ENCODE results near the gene ETNPPL. TPM values are rescaled to one million over a fixed set of nuclear protein-coding genes. Genes with fewer than 3 reads are reported as not detected.

Gene ETNPPL
- not detected for total RNA-seq

DNA sequence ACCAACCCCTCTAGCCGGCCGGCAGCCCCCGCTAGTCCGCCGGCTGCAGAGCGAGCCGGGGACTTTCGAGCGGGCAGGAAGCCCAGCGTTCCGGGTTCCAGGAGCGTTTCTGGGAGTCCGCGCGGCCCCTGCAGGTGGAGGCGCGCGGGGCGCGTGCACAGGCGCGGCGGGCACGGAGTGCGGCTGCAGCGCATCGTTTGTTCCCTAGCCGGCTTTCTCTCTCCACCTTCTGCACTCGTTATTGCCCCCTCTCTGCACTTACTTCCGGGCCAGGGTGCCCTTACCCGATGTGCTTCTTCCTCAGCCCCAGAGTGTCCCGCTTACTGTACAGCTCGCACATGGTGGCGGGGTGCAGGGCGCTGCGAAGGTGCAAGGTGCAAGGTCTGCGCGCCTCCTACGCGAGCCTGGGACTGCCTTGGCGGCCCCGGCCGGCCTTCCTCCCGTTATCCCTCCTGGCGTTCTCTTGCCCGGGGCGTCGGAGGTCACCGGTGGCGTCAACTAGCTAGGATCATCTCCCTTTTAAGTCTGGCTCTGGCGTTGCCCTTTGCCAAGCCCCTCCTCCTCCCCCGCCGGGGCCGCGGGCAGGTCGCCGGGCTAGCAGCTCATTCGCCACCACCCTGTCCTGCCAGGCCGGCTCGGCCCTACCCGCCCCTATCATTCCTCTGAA, at the start of gene ETNPPL:
Gene ETNPPL (minus strand): TSS at position 495 of the 667 bp plus-strand sequence. CDS start 155 bp downstream, at position 340.
- Mint-ChIP-seq H3K4me3 (peak within 1 kb of the TSS; percentile 80), H3K27me3 (ENCODE audit: low read depth) (peaks cover 24% of the 10 kb centered on the region), H3K36me3 (ENCODE audit: low read depth) (no peaks in the 10 kb centered on the region)

GRCh38 chr4:108811486-108811885, 48.6 kb upstream of the ETNPPL start:
- intact Hi-C loops (cut with micrococcal nuclease): no loop called here
- no peak for DNase-seq
- no peak overlapping the region for H3K4me3 Mint-ChIP-seq
- no peaks in the 10 kb centered on the region for H3K4me1 Mint-ChIP-seq (ENCODE audit: low read depth)
- H3K27ac Mint-ChIP-seq: no peak overlapping the region
- H3K9me3 Mint-ChIP-seq: no peaks in the 10 kb centered on the region
- CTCF ChIA-PET: no interaction called here
- no peaks in the 10 kb centered on the region for H3K36me3 Mint-ChIP-seq (ENCODE audit: low read depth)
- peaks cover 8% of the 10 kb centered on the region for H3K27me3 Mint-ChIP-seq (ENCODE audit: low read depth)

More for the DNA sequence above, at the start of gene ETNPPL:
- DNase-seq: peak; percentile 45
- intact Hi-C loops (cut with micrococcal nuclease): no loop called here
- Mint-ChIP-seq H3K9me3 (no peaks in the 10 kb centered on the region), H3K27ac (peak within 1 kb of the TSS; percentile 64), H3K4me1 (ENCODE audit: low read depth) (peaks cover 8% of the 10 kb centered on the region)
- CTCF ChIA-PET: interaction anchor here (0.7 kb wide), 1 partner anchor 11 kb away, joined by 3 read pairs; no protein-coding TSS in a partner anchor

DNA sequence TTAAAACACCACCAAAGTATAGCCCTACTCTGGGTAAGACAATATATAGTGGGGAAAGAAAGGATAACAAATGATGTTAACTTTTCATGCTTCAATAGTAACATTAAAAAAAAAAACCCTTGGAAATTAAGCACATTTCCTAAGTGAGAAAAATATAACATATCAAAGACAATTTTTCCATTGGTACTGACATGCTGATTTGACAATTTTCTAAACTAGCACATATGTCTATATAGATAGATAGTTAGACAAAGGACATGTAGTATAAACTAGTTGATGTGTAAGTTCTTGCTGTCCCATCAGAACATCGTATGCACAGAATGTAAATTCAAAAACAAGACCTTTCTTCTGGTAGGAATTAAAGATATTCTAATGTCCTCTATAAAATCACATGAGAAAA, 47.2 kb upstream of the ETNPPL start:
- DNase-seq: no peak
- Mint-ChIP-seq H3K27me3 (ENCODE audit: low read depth) (peaks cover 8% of the 10 kb centered on the region), H3K27ac (no peak overlapping the region), H3K36me3 (ENCODE audit: low read depth) (no peaks in the 10 kb centered on the region), H3K9me3 (no peaks in the 10 kb centered on the region), H3K4me3 (no peak overlapping the region), H3K4me1 (ENCODE audit: low read depth) (no peaks in the 10 kb centered on the region)
- CTCF ChIA-PET: no interaction called here
- intact Hi-C loops (cut with micrococcal nuclease): no loop called here

GRCh38 chr4:108804648-108805273, 41.9 kb upstream of the ETNPPL start:
- CTCF ChIA-PET: no interaction called here
- Mint-ChIP-seq H3K9me3 (no peaks in the 10 kb centered on the region), H3K27ac (no peak overlapping the region), H3K4me3 (no peak overlapping the region), H3K36me3 (ENCODE audit: low read depth) (no peaks in the 10 kb centered on the region), H3K4me1 (ENCODE audit: low read depth) (no peaks in the 10 kb centered on the region), H3K27me3 (ENCODE audit: low read depth) (peaks cover 6% of the 10 kb centered on the region)
- intact Hi-C loops (cut with micrococcal nuclease): no loop called here
- DNase-seq: no peak

DNA sequence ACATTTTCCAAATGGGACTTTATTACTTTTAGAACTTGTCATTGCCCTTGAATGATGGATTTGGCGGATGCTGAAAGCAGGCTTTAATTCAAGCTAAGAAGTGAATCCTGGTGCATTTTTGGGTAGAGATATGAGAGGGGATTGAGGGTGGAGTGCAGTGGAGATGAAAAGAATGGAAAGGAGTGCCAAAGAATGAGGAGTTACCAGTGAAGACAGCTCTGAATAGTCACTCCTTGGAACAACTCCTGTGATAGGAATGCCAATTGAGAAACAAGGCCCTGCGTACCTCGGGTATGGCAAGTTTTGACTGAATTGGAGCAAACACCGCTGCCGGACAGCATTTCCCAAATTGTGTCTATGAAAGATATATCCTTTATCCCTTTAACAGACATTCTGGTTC, 36.5 kb upstream of the ETNPPL start:
- Mint-ChIP-seq H3K9me3 (no peaks in the 10 kb centered on the region), H3K4me3 (no peak overlapping the region), H3K4me1 (ENCODE audit: low read depth) (no peaks in the 10 kb centered on the region), H3K36me3 (ENCODE audit: low read depth) (no peaks in the 10 kb centered on the region), H3K27ac (no peak overlapping the region), H3K27me3 (ENCODE audit: low read depth) (no peaks in the 10 kb centered on the region)
- no peak for DNase-seq
- intact Hi-C loops (cut with micrococcal nuclease): no loop called here
- CTCF ChIA-PET: no interaction called here

- intact Hi-C loops (cut with micrococcal nuclease): no loop called here
- H3K4me1 Mint-ChIP-seq (ENCODE audit: low read depth): no peaks in the 10 kb centered on the region
- no peak for DNase-seq
- no peak overlapping the region for H3K27ac Mint-ChIP-seq
- H3K27me3 Mint-ChIP-seq (ENCODE audit: low read depth): no peaks in the 10 kb centered on the region
- no peaks in the 10 kb centered on the region for H3K9me3 Mint-ChIP-seq
- H3K4me3 Mint-ChIP-seq: no peak overlapping the region
- H3K36me3 Mint-ChIP-seq (ENCODE audit: low read depth): no peaks in the 10 kb centered on the region
- CTCF ChIA-PET: no interaction called here
Observed at GRCh38 chr4:108796173-108796572, 33.3 kb upstream of the ETNPPL start.

- no peak overlapping the region for H3K27ac Mint-ChIP-seq
- no peaks in the 10 kb centered on the region for H3K9me3 Mint-ChIP-seq
- DNase-seq: no peak
- no peaks in the 10 kb centered on the region for H3K27me3 Mint-ChIP-seq (ENCODE audit: low read depth)
- CTCF ChIA-PET: no interaction called here
- no peaks in the 10 kb centered on the region for H3K4me1 Mint-ChIP-seq (ENCODE audit: low read depth)
- intact Hi-C loops (cut with micrococcal nuclease): no loop called here
- no peaks in the 10 kb centered on the region for H3K36me3 Mint-ChIP-seq (ENCODE audit: low read depth)
- H3K4me3 Mint-ChIP-seq: no peak overlapping the region
Observed at GRCh38 chr4:108795733-108796132, 32.9 kb upstream of the ETNPPL start.

DNA sequence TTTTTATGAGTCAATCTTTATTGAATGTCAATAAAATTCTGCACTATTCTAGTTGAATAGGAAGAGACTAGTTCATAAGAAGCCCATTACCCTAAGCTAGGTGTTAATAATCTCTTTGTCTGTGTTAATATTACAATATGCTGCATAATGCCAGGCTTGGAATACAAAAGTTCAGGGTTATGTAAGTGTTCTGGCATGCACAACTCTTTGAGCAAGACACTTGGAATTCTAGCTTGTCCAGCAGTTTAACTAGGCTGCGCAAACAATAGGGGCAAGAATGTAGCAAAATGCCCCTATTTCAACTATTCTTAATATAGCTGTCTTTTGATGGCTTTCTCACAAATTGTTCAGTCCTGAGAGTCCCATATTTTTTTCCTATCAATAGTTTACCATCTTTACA, 31.3 kb upstream of the ETNPPL start:
- no peaks in the 10 kb centered on the region for H3K9me3 Mint-ChIP-seq
- H3K27ac Mint-ChIP-seq: no peak overlapping the region
- H3K4me3 Mint-ChIP-seq: no peak overlapping the region
- intact Hi-C loops (cut with micrococcal nuclease): no loop called here
- no peak for DNase-seq
- H3K36me3 Mint-ChIP-seq (ENCODE audit: low read depth): no peaks in the 10 kb centered on the region
- no peaks in the 10 kb centered on the region for H3K27me3 Mint-ChIP-seq (ENCODE audit: low read depth)
- H3K4me1 Mint-ChIP-seq (ENCODE audit: low read depth): no peaks in the 10 kb centered on the region
- CTCF ChIA-PET: no interaction called here

GRCh38 chr4:108793415-108793814, 30.6 kb upstream of the ETNPPL start:
- Mint-ChIP-seq H3K4me1 (ENCODE audit: low read depth) (no peaks in the 10 kb centered on the region), H3K27me3 (ENCODE audit: low read depth) (no peaks in the 10 kb centered on the region), H3K9me3 (no peaks in the 10 kb centered on the region), H3K27ac (no peak overlapping the region), H3K36me3 (ENCODE audit: low read depth) (no peaks in the 10 kb centered on the region), H3K4me3 (no peak overlapping the region)
- intact Hi-C loops (cut with micrococcal nuclease): no loop called here
- CTCF ChIA-PET: no interaction called here
- no peak for DNase-seq

GRCh38 chr4:108788731-108789130, 25.9 kb upstream of the ETNPPL start:
- H3K27me3 Mint-ChIP-seq (ENCODE audit: low read depth): no peaks in the 10 kb centered on the region
- H3K4me3 Mint-ChIP-seq: no peak overlapping the region
- intact Hi-C loops (cut with micrococcal nuclease): no loop called here
- H3K9me3 Mint-ChIP-seq: no peaks in the 10 kb centered on the region
- no peaks in the 10 kb centered on the region for H3K36me3 Mint-ChIP-seq (ENCODE audit: low read depth)
- no peaks in the 10 kb centered on the region for H3K4me1 Mint-ChIP-seq (ENCODE audit: low read depth)
- no peak for DNase-seq
- CTCF ChIA-PET: no interaction called here
- no peak overlapping the region for H3K27ac Mint-ChIP-seq

DNA sequence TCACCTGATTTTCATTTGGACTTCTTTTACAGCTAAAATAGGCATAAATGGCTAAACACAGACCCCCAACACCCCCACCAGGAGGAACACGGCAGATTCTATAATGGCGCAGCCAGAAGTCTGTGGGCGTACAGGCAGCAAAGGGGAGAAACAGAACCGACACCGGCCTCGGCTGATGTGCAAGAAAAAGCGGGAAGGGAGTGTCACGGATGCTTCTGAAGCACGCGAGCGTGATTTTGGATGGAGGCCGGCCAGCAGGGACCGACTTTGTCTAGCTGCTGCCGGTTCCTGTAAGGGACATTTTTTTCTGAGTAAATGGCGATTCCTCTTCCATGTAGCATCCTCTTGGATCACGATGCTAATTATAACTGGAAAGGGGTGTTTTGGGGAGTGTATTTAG, 24.9 kb upstream of the ETNPPL start:
- no peaks in the 10 kb centered on the region for H3K27me3 Mint-ChIP-seq (ENCODE audit: low read depth)
- no peak for DNase-seq
- intact Hi-C loops (cut with micrococcal nuclease): no loop called here
- CTCF ChIA-PET: no interaction called here
- H3K27ac Mint-ChIP-seq: no peak overlapping the region
- no peaks in the 10 kb centered on the region for H3K36me3 Mint-ChIP-seq (ENCODE audit: low read depth)
- H3K4me3 Mint-ChIP-seq: no peak overlapping the region
- H3K9me3 Mint-ChIP-seq: no peaks in the 10 kb centered on the region
- H3K4me1 Mint-ChIP-seq (ENCODE audit: low read depth): no peaks in the 10 kb centered on the region

DNA sequence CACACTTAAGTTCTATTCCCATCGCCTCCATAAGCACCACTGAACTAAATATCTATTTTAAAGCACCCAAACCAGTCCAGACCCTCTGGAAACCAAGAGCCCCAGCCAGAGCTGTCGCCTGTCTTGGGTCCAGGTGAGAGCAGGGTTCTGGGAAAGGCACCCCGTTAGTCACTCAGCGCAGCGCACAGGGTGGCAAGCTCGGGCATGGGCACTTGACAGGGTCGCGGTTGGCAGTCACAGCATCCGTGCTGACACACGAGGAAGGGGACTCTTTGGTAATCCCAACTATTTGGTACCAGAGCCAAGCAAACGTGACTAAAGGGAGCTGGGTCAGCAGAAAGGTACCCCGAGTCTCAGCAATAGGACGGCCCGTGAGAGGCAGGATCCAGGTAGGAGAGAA, 24.3 kb upstream of the ETNPPL start:
- Mint-ChIP-seq H3K36me3 (ENCODE audit: low read depth) (no peaks in the 10 kb centered on the region), H3K4me1 (ENCODE audit: low read depth) (no peaks in the 10 kb centered on the region), H3K4me3 (no peak overlapping the region), H3K27ac (no peak overlapping the region), H3K9me3 (no peaks in the 10 kb centered on the region), H3K27me3 (ENCODE audit: low read depth) (no peaks in the 10 kb centered on the region)
- intact Hi-C loops (cut with micrococcal nuclease): no loop called here
- DNase-seq: no peak
- CTCF ChIA-PET: no interaction called here

GRCh38 chr4:108786351-108786750, 23.5 kb upstream of the ETNPPL start:
- intact Hi-C loops (cut with micrococcal nuclease): no loop called here
- CTCF ChIA-PET: interaction anchor here (0.9 kb wide), 1 partner anchor 509 kb away, joined by 3 read pairs; no protein-coding TSS in a partner anchor
- Mint-ChIP-seq H3K9me3 (no peaks in the 10 kb centered on the region), H3K36me3 (ENCODE audit: low read depth) (no peaks in the 10 kb centered on the region), H3K4me3 (no peak overlapping the region), H3K27me3 (ENCODE audit: low read depth) (no peaks in the 10 kb centered on the region), H3K27ac (no peak overlapping the region), H3K4me1 (ENCODE audit: low read depth) (no peaks in the 10 kb centered on the region)
- no peak for DNase-seq

All from activated naive CD4-positive, alpha-beta T cell treated with anti-CD3 and anti-CD28 coated beads for 36 hours (primary cell).